LNCAP (cell line): Measurements from ENCODE around the gene MUC3A.

Experiments
- CTCF ChIP-seq: fragments of 450-650 bp; IDR thresholded peaks from 2 replicates; pipeline ENCODE4 v1.5.1; 2017; ENCODE audit warnings: mild to moderate bottlenecking

Gene MUC3A

GRCh38 chr7:100965723-100966541 lies 16.6 kb downstream of the MUC3A start:
- TF ChIP-seq CTCF: peak; percentile 91

- TF ChIP-seq CTCF: no peak; the same call in 1 of the 2 replicates
Observed at GRCh38 chr7:100966542-100967291, 17.4 kb downstream of the MUC3A start.

GRCh38 chr7:100967292-100967863 lies 18.0 kb downstream of the MUC3A start:
- no peak for TF ChIP-seq CTCF

GRCh38 chr7:100968031-100968430 lies 18.7 kb downstream of the MUC3A start:
- no peak for TF ChIP-seq CTCF

- no peak for TF ChIP-seq CTCF
Observed at GRCh38 chr7:100968650-100969049, 19.3 kb downstream of the MUC3A start.

GRCh38 chr7:100969066-100969615 lies 19.8 kb downstream of the MUC3A start, which contains the start of gene MUC12:
Gene MUC12 (plus strand): TSS chr7:100969565. CDS start chr7:100969623, 58 bp downstream.
- TF ChIP-seq CTCF: no peak
